ENCODE data around the gene KLRC3.
"Not testable (repeated sequence)": the region's sequence is repeated elsewhere in the genome, so short reads cannot be mapped to it uniquely, and the experiment has no call there.

Gene KLRC3

DNA sequence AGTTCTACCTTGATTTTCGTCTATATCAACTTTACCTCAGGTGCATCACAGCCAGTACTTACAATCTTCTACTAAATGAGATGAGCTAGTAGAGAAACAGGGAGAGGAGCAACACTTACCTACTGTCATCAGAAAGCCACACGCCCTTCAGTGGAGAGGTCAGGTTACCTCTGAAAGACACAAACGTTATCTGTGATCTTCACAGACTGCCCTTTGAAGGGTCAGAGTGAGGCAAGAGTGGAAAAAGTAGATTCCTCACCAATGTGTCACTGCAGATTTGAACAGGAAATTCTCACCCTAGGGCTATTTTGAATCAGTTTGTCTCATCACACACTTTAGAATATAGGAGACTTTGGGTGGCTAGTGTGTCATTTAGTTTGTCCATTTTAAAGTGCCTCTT lies 1.8 kb upstream of the KLRC3 start:
- H3K27me3 ChIP-seq (replicated peaks; ENCODE audit: control insufficient read depth, insufficient read depth, low read length); H3K36me3 ChIP-seq (ENCODE audit: control insufficient read depth, insufficient read depth, low read length); H3K4me3 ChIP-seq (replicated peaks; ENCODE audit: low read depth, low read length); DNase-seq (ENCODE audit: extremely low read depth, insufficient read length): not testable (repeated sequence)

DNA sequence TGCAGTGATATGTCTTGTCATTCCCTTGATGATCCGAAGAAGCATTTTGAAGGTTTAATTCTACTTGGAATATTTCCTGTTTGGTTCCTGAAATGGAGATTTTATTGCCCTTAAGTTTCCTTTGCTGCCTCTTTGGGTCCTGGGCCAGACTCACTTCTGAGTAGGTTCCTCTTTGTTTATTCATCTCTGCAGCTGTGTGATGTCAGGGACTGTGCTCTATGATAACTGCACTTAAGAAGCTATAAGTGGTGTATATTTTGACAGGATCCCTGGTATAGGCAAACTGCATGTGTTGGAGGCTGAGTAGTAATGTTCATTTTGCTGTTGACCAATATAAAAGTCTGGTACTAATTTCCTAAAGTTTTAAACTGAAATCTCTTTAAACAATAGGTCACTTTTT lies 11.0 kb downstream of the KLRC3 start, which contains the start of gene KLRC4:
TSS of gene KLRC4 (minus strand) at position 366 of the 400 bp plus-strand sequence. CDS start at position 184, 182 bp downstream.
- TF ChIP-seq, protein P1, sequence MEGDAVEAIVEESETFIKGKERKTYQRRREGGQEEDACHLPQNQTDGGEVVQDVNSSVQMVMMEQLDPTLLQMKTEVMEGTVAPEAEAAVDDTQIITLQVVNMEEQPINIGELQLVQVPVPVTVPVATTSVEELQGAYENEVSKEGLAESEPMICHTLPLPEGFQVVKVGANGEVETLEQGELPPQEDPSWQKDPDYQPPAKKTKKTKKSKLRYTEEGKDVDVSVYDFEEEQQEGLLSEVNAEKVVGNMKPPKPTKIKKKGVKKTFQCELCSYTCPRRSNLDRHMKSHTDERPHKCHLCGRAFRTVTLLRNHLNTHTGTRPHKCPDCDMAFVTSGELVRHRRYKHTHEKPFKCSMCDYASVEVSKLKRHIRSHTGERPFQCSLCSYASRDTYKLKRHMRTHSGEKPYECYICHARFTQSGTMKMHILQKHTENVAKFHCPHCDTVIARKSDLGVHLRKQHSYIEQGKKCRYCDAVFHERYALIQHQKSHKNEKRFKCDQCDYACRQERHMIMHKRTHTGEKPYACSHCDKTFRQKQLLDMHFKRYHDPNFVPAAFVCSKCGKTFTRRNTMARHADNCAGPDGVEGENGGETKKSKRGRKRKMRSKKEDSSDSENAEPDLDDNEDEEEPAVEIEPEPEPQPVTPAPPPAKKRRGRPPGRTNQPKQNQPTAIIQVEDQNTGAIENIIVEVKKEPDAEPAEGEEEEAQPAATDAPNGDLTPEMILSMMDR (IDR thresholded peaks at IDR 0.05; ENCODE audit: insufficient read depth, low read length, poor library complexity, severe bottlenecking), result no peak
- Histone ChIP-seq H3K36me3 (ENCODE audit: control insufficient read depth, insufficient read depth, low read length) (no peaks in the 10 kb centered on the region), H3K4me3 (replicated peaks; ENCODE audit: low read depth, low read length) (no peak within 1 kb of the TSS), H3K27me3 (replicated peaks; ENCODE audit: control insufficient read depth, insufficient read depth, low read length) (no peaks in the 10 kb centered on the region)
- DNase-seq (ENCODE audit: extremely low read depth, insufficient read length), result no peak

DNA sequence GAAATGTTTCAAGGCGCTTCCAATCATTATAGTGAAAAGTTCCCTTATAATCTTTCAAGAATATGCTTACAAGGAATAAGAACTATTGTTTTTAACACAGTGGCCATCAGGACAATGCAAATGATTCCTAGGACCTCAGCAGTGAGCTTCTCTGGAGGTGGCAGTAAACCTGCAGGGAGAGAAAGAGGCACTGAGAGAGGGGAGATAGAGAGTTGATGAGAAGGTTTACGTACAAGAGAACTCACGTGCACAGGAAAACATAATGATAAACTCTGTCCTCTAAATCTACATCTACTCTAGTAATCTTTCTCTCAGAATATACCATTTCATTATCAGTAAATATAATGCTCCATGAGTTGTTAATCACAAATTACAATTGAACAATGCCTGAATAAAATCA lies 11.6 kb downstream of the KLRC3 start:
- no peaks in the 10 kb centered on the region for H3K36me3 ChIP-seq (ENCODE audit: control insufficient read depth, insufficient read depth, low read length)
- no peaks in the 10 kb centered on the region for H3K27me3 ChIP-seq (replicated peaks; ENCODE audit: control insufficient read depth, insufficient read depth, low read length)
- no peak for DNase-seq (ENCODE audit: extremely low read depth, insufficient read length)
- no peak overlapping the region for H3K4me3 ChIP-seq (replicated peaks; ENCODE audit: low read depth, low read length)
- TF ChIP-seq, protein P1 (IDR thresholded peaks at IDR 0.05; ENCODE audit: insufficient read depth, low read length, poor library complexity, severe bottlenecking), result no peak

DNA sequence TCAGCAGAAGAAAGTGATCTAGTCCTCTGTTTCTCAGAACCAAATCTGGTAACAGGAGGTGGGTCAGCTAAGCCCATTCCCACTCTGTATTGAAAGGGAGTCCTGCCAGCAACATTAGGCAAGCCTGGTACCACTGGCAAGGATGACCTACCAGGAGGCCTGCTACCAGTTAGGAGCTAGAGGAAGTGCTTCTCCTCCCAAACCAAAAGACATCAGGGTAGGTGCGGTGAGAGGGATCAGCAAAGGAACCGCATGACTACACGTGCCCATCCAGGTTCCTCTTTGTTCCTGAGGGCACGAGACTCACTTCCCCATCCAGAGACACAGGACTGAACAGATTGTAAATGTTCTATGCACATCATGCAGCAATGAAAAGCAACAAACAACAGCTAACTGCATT lies 13.7 kb downstream of the KLRC3 start:
- Histone ChIP-seq H3K36me3 (ENCODE audit: control insufficient read depth, insufficient read depth, low read length) (no peaks in the 10 kb centered on the region), H3K27me3 (replicated peaks; ENCODE audit: control insufficient read depth, insufficient read depth, low read length) (no peaks in the 10 kb centered on the region), H3K4me3 (replicated peaks; ENCODE audit: low read depth, low read length) (no peak overlapping the region)
- no peak for DNase-seq (ENCODE audit: extremely low read depth, insufficient read length)
- TF ChIP-seq, protein P1 (IDR thresholded peaks at IDR 0.05; ENCODE audit: insufficient read depth, low read length, poor library complexity, severe bottlenecking), result no peak

DNA sequence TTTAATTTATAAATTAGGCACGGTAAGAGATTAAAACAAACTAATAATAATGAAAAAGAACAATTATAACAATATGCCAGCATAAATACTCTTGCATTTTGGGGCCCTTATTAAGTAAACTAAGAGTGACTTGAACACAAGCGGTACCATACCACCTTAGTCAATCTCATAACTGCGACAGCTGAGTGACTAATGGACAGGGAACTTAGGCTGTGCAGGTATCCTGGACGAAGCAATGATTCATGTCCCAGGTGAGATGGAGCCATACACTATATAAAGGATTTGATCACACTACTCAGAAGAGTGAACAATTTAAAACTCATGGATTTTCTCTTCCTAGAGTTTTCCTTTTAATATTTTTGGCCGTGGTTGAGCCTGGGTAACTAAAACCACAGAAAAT lies 15.1 kb downstream of the KLRC3 start:
- Histone ChIP-seq H3K36me3 (ENCODE audit: control insufficient read depth, insufficient read depth, low read length) (no peaks in the 10 kb centered on the region), H3K27me3 (replicated peaks; ENCODE audit: control insufficient read depth, insufficient read depth, low read length) (no peaks in the 10 kb centered on the region), H3K4me3 (replicated peaks; ENCODE audit: low read depth, low read length) (no peak overlapping the region)
- TF ChIP-seq, protein P1 (IDR thresholded peaks at IDR 0.05; ENCODE audit: insufficient read depth, low read length, poor library complexity, severe bottlenecking), result no peak
- no peak for DNase-seq (ENCODE audit: extremely low read depth, insufficient read length)

DNA sequence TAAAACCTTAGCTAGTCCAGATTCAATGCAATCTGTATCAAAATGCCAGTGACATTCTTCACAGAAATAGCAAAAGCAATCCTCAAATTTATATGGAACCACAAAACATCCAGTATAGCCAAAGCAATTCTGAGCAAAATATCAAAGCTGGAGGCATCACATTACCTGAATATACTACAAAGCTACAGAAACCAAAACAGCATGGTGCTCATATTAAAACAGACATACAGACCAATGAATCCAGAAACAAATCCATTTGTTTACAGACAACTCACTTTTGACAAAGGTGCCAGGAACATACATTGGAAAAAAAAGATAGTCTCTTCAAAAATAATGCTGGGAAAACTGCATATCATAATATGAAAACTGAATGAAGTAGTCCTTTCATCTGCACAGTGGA lies 15.6 kb downstream of the KLRC3 start:
- Histone ChIP-seq H3K36me3 (ENCODE audit: control insufficient read depth, insufficient read depth, low read length) (no peaks in the 10 kb centered on the region), H3K27me3 (replicated peaks; ENCODE audit: control insufficient read depth, insufficient read depth, low read length) (no peaks in the 10 kb centered on the region), H3K4me3 (replicated peaks; ENCODE audit: low read depth, low read length) (no peak overlapping the region)
- TF ChIP-seq, protein P1 (IDR thresholded peaks at IDR 0.05; ENCODE audit: insufficient read depth, low read length, poor library complexity, severe bottlenecking), result no peak
- no peak for DNase-seq (ENCODE audit: extremely low read depth, insufficient read length)
